Inflammatory macrophage treated with lipopolysaccharide for 4 hours (primary cell): ENCODE data around the gene ADAMTS13.
A peak's percentile ranks its signal among the peaks of the same experiment; 100 is the strongest.

Experiments
- DNase-seq: peaks from one replicate; pipeline ENCODE4 v3.0.0-alpha.2; 2020

ADAMTS13 gene

DNA sequence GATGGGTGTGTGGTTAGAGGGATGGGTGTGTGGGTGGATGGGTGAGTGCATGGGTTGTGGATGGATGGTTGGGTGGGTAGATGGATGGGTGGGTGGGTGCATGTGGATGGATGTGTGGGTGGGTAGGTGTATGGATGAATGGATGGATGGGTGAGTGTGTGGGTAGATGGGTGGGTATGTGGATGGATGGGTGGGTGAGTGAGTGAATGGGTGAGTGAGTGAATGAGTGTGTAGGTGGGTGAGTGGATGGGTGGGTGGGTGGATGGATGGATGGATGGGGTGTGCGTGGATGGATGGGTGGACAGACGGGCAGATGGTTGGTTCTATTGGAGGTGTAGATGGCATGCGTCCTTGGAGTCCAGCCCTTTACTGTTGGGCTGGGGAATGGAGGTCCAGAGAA, 28.8 kb upstream of the ADAMTS13 start:
- no peak for DNase-seq

DNA sequence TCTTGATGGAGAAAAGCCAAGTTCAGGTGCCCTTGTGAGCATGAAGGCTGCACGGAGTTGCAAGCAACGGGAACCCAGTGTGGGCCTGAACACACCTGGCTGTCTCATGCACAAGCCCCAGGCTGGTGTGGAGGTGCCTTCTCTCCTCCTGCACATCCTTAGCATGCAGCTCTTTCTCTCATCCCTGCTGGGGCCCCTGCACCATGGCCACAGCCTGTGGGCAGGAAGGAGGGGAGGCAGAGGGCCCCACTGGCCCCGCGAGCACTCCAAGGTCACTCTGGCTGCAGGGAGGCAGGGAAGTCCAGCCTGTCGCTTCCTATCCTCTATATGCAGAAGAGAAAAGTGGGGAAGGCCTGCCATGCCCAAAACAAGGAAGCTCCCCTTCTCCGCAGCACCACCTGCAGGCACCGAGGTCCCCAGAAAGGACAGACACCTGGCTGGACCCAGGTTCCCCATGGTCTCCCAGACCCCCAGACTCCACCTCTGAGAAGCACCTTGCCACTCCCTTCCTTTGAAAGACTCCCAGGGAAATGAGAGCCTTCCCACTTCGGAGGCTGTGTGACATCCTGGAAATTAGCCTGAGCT, 27.4 kb upstream of the ADAMTS13 start:
- DNase-seq = no peak

DNA sequence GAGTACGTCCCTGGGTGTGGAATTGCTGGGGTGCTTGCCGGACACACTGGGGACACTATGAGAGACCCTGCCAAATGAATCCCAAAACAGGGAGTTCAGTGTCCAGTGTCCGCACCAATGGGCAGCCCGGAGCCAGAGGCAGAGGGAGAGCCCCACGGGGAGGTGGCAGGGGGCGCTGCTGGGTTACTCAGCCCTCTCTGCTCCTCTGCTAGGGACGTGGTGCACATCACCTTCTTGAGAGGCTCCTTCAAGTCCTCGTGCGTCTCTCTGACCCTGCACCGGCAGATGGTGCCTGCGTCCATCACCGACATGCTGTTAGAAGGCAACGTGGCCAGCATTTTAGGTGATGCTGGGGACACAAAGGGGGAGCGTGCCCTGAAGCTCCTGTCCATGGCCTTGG, 25.2 kb upstream of the ADAMTS13 start:
- DNase-seq = no peak

DNA sequence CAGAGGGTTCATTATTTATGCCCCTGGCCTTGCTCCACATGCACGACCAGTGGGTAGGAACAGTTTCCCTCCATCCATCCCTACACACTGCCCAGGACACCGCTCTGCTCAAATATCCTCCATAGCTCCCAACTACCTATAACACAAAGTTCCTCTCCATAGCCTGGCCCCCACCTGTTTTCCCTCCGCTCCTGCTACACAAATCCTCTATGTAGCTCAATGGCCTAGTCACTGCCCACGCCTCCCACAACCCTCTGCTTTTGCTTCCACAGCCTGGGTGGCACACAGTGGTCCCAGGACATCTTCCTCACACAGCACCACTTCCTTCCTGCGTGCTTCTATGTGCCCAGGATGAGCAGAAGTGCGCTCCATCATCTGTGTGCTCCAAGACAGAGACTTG, 24.8 kb upstream of the ADAMTS13 start:
- no peak for DNase-seq

DNA sequence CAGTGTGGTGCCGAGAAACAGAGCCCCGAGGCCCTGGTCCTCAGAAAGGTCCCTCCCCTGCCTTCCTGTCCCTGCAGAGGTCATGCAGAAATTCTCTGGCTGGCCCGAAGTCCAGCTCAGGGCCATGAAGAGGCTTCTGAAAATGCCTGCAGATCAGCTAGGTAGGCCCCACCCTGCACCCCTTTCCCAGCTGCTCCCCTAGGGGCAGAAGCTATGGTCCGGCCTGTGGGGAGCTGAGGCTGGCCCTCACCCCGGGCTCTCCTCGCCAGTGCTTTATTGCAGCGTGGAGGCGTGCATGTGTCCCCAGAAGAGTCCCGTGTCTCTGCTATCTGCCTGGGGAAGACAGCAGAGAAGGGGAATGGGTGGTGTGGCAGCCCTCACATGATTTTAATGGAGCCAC, 24.3 kb upstream of the ADAMTS13 start:
- no peak for DNase-seq

DNA sequence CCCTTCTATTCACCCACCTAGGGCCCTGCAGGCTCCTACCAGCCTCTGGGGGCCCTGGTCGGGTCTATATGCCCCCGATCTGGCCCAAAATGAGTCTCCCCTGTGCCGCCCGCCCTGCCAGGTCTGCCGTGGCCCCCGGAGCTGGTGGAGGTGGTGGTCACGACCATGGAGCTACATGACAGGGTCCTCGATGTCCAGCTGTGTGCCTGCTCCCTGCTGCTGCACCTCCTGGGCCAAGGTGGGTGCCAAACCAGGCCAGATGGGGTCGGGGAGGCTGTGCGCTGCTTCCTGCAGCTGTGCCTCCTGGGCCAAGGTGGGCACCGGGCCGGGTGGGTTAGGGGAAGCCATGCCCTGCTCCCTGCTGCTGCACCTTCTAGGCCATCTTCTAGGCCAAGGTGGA, 21.9 kb upstream of the ADAMTS13 start:
- no peak for DNase-seq

DNA sequence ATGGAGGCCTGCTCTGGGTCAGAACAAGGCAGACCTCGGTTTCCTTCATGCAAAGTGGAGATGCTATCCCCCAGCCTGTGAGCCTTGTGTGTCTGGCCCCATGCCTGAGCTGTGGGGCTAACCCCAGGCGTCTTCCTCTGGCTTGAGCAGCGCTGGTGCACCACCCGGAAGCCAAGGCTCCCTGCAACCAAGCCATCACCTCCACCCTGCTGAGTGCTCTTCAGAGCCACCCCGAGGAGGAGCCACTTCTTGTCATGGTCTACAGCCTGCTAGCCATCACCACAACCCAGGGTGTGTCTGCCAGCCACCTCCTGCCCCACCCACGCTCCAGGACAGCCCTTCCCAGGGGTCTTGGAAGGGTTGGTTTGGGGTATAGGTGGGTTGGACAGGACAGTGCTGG, 20.6 kb upstream of the ADAMTS13 start:
- DNase-seq = no peak

DNA sequence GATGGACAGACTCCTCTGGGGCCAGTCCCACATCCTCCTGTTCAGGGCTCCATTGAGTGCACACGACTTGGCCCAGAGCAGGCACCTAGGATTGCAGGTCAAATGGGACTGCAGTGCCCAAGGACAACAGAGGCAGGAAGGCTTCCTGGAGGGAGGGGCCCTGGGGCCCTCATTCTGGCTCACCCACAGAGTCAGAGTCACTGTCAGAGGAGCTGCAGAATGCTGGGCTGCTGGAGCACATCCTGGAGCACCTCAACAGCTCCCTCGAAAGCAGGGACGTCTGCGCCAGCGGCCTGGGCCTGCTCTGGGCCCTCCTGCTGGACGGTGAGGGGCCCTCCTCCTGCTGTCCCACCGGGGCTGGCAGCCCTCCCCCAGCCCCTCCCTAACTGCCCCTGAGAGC, 19.5 kb upstream of the ADAMTS13 start:
- no peak for DNase-seq

DNA sequence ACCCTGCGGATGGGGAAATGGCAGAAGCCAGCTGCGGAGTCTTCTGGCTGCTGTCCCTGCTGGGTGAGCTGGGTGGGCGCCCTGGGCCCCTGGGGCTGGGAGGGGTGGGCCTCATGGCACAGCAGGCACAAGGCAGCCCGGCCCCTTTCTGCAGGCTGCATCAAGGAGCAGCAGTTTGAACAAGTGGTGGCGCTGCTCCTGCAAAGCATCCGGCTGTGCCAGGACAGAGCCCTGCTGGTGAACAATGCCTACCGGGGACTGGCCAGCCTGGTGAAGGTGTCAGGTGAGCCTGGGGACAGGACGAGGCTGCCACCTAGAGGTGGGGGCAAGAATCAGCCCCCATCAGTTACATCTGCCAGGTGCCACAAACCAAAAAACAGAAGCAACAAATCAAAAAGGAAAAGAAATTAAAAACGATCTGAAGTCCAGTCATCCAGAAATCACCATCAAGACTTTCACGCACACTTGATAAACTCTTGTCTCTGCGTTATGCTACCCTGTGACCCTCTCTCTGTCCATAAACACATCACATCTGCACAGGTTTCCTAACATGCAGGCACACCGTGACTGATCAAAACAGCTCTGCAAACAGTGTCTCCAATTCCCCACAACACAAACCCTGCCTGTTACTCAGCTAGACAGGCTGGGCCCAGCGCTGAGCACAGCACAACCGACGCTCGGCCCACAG, 18.3 kb upstream of the ADAMTS13 start:
- peak; percentile 9 for DNase-seq

DNA sequence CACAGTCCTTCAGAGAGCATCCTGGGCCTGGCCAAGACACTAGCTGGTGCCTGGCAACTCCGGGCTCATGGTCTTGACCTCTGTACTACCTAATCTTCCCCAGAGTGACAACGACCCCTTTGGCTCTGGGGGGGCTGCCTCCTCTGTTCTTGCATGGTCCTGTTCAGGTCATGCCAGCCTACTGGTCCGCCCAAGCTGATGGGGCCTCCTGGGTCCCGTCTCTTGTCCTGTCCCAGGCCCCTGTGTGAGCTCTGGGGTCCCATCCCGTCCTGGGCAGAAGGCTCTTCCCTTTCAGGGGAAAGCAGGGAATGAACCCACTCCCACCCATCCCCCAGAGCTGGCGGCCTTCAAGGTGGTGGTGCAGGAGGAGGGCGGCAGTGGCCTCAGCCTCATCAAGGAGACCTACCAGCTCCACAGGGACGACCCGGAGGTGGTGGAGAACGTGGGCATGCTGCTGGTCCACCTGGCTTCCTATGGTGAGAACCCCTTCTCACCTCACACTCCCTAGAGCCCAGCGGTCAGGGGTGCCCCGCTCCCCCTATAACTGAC, 17.6 kb upstream of the ADAMTS13 start:
- DNase-seq = no peak

DNA sequence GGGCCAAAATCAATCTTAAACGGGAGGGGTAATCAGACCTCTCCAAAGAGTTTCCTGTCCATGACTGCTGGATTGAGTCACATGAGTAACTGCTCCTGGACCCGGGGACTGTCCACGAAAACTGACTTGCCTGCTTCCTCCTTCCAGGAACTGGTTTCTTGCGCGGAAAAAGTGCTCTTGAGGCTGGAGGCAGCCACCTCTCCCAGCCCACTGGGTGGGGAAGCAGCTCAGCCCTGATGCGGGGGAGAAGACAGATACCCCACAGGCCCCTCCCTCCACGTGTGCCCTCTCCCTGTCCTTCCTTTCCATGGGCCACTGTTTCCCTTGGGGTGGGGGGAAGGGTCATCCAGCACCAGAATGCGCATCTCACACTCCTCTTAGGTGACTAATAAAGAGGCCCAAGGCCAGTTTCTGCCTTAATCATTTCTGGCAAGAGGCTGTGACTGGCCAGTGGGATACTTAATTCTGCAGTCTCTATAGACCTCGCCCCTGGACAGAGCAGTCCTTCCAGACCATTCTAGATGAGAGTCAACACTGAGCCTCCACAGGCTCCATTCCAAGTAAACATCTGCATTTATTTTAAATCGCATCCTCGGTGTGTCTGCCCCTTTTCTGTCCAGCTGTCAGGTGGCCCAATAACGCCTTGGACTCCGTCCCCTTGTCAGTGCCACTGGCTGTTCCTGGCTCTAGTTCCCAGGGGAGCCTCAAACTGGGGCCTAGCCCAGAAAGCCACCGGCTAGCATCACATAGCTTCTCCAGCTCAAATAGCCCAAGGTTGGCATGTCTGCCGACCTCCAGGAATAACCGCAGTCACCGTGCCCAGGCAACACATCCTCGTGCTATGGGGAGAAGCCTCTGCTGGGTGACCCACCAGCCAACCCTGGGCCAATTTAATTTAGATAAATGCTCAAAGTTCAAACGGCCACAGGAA, 16.4 kb upstream of the ADAMTS13 start:
- DNase-seq = no peak

DNA sequence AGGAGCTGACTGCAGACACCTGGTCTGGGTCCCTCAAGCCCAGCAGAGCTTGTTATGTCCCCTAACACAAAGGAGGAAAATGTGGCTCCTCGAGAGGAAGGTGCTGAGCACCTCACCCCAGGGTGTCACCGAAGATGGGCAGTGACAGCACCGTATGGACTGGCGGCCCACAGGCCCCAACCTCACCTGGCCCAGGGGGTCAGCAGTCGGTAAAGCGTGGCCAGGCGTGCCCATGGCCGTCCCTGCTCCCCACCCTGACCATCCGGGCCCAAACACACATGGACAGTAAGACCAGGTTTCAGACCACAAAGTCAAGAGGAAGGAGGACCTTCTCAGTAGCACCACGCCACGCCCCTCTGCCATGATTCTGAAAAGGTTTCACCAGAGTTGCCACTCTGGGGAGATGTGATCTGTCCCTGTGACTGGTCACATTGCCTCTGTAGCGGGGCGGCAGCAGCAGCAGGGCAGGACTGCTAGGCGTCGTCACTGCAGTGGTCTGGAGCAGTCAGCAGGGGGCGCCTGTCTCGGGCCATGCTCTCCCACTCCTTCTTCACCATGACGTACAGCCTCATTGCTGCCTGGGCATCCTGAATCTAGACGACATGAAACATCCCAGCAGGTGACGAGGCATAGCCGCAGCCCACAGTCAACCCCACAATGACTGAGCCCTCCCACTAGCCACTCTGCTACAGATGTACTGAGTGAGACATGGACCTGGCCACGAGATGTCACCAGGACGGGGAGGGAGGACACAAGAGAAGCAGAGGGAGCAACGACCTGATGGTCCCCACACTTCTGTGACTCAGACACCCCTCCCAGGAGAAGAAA, 15.5 kb upstream of the ADAMTS13 start:
- peak; percentile 80 for DNase-seq

DNA sequence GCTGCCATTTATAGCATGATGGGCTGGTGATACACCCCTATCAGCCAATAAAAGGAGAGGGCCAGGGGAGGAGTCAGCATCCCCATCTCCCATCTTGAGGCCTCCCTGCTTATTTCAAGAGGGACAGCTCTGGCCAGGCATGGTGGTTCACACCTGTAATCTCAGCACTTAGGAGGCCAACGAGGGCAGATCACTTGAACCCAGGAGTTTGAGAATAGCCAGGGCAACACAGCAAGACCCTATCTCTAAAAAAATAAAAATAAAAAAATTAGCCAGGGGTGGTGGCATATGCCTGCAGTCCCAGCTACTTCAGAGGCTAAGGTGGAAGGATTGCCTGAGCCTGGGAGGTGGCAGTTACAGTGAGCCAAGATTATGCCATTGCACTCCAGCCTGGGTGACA, 14.1 kb upstream of the ADAMTS13 start:
- DNase-seq = no peak

DNA sequence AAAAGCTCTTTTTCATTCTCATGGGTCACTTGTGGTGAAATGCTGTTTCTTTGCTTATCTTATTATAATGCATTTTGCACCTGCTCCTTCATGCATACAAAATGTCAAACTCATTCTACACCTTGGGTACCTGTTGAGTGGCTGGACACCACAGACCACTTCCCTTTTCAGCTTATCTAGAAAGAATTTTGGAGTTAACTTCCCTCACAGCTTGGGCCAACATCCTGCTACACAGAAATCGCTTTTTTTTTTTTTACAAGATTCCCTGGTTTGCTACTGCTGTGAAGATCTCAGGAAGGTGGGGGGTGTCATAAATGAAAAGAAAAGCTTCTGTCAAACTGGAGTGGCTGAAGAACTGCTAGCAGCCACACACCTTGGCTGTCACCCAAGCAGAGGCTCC, 7.0 kb upstream of the ADAMTS13 start:
- no peak for DNase-seq

DNA sequence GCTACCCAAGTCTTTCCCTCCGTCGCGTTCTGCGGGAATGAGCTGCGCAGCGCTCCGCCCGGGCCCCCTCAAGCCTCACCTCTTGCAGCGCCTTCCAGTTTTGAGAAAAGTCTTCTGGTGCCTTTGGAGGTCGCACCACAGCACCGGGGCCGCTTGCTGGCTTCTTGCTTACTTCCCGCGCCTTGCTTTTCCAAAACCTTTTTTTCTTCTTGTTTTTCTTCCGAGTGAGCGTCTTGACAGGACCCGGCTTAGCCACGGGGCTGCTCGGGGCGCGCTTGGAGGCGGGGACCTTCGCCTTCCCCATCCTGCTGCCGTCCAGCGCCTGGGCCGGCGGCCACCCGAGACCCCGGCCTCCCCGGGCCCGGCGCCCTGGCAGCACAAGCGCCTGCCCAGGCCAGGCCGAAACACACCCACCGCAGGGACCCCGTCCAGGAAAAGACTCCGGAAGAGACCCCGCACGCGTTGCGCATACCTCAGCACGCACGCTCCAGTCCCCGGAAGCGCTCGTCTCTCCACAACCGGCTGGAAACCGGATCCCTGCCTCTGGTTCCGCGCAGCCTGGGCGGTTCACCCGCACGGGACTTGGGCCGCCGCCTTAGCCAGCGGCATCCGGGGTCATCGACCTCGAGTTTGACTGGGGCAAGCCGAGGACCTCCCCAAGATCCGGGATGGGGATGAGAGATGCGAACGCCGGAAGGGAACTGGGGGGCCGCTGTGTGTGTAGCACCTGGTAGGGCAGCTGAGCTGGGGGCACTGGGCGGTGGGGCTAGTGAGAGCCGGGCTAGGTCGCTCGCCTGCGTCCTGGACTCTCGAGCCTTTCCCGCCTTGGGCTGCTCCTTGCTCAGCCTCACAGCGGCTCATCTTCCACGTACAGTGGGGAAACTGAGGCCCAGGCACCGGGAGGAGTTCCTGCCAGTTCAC, 4.4 kb upstream of the ADAMTS13 start, which contains the start of gene REXO4:
Gene REXO4, minus strand, starts transcription at position 470 of the 921 bp plus-strand sequence. Its CDS starts 166 bp downstream, at position 304.
- peak; percentile 76 for DNase-seq

DNA sequence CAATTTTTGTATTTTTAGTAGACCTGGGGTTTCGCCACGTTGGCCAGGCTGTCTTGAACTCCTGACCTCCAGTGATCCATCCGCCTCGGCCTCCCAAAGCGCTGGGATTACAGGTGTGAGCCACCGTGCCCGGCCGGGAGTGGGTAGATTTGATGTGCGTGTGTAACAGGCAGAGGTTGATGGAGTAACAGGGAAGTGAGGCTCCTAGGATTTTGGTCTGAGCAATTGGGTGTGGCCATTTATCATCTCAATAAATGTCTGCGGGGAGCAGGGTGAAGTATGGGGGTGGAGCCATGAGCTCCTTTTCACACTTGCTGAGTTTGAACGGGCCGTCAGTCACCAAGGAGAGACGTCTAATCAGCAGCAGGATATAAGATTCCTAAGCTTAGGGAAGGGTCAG, 3.2 kb upstream of the ADAMTS13 start:
- no peak for DNase-seq

DNA sequence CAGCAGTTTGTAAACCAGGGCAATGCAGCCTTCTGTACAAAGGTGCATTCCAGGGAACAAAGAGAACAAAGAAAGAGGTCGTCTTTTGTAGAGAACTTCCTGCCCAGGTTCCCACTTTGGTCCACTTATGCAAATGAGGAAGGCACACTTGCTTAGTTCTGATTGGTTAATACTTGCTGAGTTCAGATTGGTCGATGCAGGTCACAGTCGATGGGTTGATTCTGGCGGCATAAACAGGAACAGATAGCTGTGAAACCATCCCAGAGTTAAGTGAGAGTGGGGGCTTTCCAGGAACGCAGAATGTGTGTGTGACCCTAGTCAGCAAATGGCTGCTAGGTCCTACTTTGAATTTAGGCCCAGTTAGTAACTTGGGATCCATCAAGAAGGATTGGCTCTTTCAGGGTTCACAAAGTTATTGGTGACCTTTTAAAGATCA, 1.8 kb upstream of the ADAMTS13 start:
- peak; percentile 18 for DNase-seq

DNA sequence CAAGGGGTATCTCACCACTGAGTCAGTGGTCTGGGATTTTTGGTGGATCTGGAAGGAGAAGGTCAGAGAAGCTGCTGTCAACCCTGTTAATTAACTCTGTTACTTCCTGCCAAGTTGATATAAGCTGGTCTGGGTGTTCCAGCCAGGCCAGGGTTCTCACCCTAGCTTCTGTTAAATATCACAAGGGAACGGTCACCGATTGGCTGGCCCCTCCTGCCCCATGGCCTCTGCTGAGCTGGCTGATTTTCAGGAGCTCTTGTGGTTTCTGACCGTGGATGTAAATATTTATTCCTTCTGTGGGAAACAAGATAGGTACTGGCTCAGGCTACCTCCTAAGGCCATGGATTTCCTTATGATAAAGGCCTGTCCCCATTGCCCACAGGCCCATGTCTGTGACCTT, 1.0 kb downstream of the ADAMTS13 start:
- no peak for DNase-seq

DNA sequence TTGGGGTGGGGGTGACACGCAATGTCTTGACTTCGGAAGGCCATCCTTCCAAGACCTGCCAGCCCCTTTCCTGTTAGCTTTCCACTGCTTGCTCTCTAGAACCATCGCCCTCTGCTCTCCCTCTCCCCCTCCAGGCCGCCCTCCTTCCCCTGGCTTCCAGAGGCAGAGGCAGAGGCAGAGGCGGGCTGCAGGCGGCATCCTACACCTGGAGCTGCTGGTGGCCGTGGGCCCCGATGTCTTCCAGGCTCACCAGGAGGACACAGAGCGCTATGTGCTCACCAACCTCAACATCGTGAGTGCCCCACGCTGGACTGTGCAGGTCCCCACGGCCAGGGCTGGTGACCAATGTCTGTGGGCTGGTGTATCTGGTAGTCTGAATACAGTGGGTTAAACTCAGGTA, 2.0 kb downstream of the ADAMTS13 start:
- no peak for DNase-seq

DNA sequence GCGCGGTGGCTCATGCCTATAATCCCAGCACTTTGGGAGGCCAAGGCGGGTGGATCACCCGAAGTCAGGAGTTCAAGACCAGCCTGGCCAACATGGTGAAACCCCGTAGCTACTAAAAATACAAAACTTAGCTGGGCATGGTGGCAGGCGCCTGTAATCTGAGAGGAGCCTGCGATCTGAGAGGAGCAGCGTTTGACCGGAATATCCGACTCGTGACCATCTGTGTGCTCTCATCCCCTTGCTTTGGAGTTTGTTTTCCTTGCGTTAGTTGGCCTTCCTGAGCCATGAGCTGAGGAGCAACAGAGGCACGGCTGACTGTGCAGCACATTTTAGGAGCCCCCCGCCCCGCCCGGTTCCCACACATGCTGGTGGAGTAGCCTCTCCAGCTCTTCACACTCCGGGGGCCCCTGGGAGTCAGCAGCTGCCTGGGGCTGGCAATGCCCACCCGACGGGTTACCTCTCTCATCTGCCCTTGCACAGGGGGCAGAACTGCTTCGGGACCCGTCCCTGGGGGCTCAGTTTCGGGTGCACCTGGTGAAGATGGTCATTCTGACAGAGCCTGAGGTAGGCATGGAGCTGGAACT, 3.0 kb downstream of the ADAMTS13 start:
- no peak for DNase-seq

DNA sequence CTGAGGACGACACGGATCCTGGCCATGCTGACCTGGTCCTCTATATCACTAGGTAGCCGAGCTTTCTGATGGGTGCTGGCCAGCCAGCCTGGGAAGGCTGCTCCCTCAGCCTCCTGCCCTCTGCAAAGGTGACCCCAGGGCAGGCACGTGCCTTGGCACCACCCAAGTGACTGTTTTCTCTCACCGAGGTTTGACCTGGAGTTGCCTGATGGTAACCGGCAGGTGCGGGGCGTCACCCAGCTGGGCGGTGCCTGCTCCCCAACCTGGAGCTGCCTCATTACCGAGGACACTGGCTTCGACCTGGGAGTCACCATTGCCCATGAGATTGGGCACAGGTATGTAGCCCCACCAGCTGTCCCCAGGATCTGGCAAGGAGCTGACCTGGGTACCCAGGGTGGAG, 3.8 kb downstream of the ADAMTS13 start:
- no peak for DNase-seq
